GM18951 (cell line): ENCODE measurements around the gene OR2W1.

Experiments used
- POLR2A ChIP-seq: IDR thresholded peaks from 4 replicates; pipeline ENCODE4 v1.6.1; 2011; ENCODE audit warnings: mild to moderate bottlenecking; ENCODE audit not compliant: insufficient read length, insufficient read depth; ENCODE audit errors: extremely low read depth
- in situ Hi-C: fragments of 300-500 bp; cut with MboI; formaldehyde crosslinking; loops from one replicate; pipeline ENCODE4 v1.12.0; 2022; ENCODE audit warnings: low sequenced_read_pairs, mixed read lengths, inconsistent platforms; ENCODE audit not compliant: unreplicated experiment

OR2W1 gene

DNA sequence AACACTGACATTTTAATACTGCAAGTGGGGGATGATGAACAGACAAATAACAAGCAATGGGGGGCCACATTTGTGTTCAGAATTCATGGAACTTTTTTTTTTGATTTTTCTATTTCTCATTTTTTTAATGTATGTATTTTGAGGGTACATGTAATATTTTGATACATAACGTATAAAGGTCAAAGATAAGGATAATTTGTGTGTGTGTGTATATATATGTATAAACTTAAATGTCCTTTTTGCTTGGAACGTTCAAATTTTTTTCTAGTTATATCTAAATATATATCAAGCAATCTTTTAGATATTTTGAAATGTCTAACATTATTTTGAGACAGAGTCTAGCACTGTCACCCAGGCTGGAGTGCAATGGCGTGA lies 27.6 kb downstream of the OR2W1 start:
- in situ Hi-C loops: loop anchor here (10.0 kb wide), 2 partner anchors 183 to 333 kb away; no protein-coding TSS in a partner anchor
- no peak for TF ChIP-seq POLR2A

DNA sequence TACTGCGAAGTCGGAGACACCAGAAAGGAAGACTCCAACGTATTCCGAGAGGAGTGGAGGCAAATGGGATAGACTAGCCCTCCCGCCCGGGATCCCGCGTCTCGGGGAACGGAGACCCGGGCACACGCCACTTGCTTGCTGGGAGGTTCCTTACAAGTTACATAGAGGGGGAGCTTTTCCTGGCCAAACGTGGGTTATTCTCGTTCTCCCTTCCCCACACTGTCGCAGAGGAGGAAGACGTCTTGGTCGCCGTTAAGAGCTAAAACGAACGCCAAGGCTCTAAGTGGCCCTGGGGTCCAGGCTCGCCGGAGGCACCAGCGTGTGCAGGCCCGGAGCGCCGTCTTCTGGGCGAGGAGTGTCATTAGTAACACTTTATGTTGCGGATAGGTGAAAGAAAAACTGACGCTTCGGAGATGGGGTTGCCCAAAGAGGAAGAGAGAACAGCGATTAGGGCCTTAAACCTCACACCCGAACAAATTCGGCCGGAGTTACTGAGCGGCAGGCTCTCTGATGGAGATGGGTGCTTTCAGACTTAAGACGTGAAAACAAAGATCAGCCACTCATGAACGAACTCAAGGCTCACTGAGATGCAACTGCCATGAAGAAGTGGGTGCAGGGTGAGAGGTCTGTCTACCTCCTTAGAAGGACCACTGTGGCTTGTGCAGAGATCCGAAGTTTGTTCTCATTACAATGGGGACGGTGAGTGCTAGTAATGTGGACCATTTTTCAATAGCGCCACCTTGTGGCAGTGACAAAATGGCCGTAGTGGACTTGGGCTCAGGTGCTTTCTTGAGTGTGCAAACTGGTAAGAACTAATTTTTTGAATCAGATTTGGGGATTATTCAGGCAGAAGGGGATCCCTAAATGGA lies 28.2 kb downstream of the OR2W1 start:
- in situ Hi-C loops: loop anchor here (10.0 kb wide), 2 partner anchors 182 to 332 kb away; no protein-coding TSS in a partner anchor
- TF ChIP-seq POLR2A: no peak

GRCh38 chr6:29014729-29015608 lies 30.0 kb downstream of the OR2W1 start:
- in situ Hi-C loops: loop anchor here (10.0 kb wide), 2 partner anchors 180 to 330 kb away; no protein-coding TSS in a partner anchor
- no peak for TF ChIP-seq POLR2A

GRCh38 chr6:29011276-29011734 lies 33.7 kb downstream of the OR2W1 start:
- no peak for TF ChIP-seq POLR2A
- in situ Hi-C loops: loop anchor here (10.0 kb wide), 2 partner anchors 177 to 327 kb away; no protein-coding TSS in a partner anchor

DNA sequence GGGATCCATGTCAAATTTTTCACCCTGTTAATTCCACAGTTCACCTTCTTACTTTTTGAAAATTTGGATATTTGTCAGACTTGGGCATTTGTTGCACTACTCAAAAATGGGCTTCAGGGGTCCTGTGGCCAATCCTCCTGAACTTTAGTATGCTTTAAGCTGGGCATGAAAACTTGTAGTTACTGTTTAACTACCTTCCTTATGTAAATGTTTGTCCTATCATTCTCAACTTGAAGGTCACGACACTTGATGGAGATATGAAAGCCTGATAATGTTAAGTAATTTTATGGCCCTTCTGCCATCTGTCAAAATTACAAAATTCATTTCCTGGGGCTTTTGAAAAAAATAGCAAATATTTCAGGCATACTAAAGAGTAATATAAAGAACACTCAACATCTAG lies 35.6 kb downstream of the OR2W1 start:
- in situ Hi-C loops: no loop called here
- no peak for TF ChIP-seq POLR2A

- in situ Hi-C loops: no loop called here
- no peak for TF ChIP-seq POLR2A
Observed at GRCh38 chr6:29008089-29008488, 36.9 kb downstream of the OR2W1 start.

GRCh38 chr6:29005183-29005885 lies 39.6 kb downstream of the OR2W1 start, which contains the start of gene ZNF311:
TSS of gene ZNF311 (minus strand) at chr6:29005315. CDS start at chr6:29003954, 1,361 bp downstream.
- in situ Hi-C loops: no loop called here
- TF ChIP-seq POLR2A: no peak

DNA sequence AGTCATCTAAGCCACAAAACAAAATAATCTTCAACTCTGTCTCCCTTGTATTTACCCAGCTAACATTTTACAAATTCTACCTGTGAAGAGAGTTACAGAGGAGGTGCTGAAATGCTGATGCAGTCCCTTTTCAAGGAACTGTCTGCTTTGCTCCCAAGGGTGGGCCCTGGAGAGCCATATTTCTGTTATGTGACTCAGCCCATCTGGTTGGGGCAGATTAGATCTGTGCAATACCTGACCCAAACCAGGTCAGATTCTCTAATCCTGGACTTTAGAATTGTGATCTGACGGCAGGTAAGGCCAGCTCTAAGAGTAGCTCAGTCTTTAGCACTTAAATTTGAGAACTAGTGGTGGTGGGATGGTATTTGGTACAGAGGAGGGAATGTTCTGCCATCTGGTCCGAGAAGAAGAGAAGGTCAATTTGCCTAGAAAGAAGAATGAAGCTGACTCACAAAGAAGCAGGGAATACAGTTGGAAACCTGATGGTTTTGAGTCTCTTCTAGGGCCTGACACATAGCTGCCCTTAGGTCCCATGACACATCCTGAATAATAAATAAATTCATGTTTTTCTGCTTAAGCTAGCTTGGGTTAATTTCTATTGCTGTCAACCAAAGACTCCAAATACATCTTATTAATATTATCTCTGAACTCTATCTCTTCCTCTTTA lies 48.0 kb downstream of the OR2W1 start:
- no peak for TF ChIP-seq POLR2A
- in situ Hi-C loops: no loop called here

DNA sequence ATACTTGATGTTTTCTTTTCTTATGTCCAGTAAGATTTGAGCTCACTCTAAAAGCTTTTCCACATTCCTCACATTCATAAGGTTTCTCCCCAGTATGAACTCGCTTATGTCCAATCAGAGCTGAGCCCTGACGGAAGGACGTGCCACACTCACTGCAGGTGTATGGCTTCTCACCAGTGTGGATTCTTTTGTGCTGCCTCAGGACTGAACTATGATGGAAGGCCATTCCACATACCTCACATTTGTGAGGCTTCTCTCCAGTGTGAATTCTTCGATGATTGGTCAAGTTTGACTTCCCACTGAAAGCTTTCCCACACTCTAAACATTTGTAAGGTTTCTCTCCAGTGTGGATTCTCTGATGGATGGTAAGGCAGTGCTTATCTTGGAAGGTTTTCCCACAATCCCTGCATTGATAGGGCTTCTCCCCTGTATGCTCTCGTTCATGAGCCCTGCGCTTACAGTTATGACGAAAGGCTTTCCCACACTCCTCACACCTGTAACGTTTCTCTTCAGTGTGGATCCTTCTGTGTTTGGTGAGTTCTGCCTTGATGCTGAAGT lies 49.8 kb downstream of the OR2W1 start:
- in situ Hi-C loops: no loop called here

More for the DNA sequence above, 49.8 kb downstream of the OR2W1 start:
- TF ChIP-seq POLR2A: no peak
